GM12891 (cell line): Measurements from ENCODE around the gene EGLN1.

Source experiments
- POLR2A ChIP-seq: IDR thresholded peaks from 2 replicates; pipeline ENCODE4 v1.6.1; 2011; ENCODE audit warnings: low read depth, low read length, control low read depth
- SPI1 ChIP-seq: IDR thresholded peaks from 2 replicates; pipeline ENCODE4 v1.6.1; 2011; ENCODE audit warnings: low read depth, low read length, control low read depth
- TAF1 ChIP-seq: IDR thresholded peaks from 2 replicates; pipeline ENCODE4 v1.6.1; 2011; ENCODE audit warnings: low read depth, low read length, control low read depth

DNA sequence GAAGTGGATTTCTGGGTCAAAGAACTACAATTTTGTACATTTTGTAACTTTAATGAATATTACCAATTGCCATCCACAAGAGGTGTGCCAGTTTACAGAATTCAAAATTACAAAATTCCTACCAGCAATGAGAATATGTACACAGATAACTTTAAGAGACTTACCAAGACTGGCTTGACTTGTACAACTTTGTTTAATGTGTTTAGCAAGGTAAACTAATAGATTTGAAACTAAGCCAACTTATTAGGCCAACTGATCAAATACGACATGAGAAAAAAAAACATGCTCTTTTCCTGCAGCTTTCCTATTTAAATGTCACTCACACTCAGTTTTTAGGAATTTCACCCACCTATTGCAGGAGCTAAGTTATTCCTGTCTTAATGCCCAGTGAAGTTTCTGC is 95.8 kb downstream of the EGLN1 start:
- TF ChIP-seq POLR2A (no peak), SPI1 (no peak), TAF1 (no peak)
